Measurements from ENCODE around the gene PSMC5.
"Not testable (repeated sequence)": the region's sequence is repeated elsewhere in the genome, so short reads cannot be mapped to it uniquely, and the experiment has no call there.

The PSMC5 gene

GRCh38 chr17:63827002-63827800 is at the start of gene PSMC5, which contains the start of gene FTSJ3:
TSS of gene PSMC5 (plus strand) at chr17:63827431. CDS start at chr17:63827491, 60 bp downstream.
TSS of gene FTSJ3 (minus strand) at chr17:63827663. CDS start at chr17:63826902, 761 bp downstream.
- FAIRE-seq (no peak), DNase-seq (ENCODE audit: insufficient read length, low spot score) (peak; percentile 95)
- TF ChIP-seq POLR2A (IDR thresholded peaks at IDR 0.05; ENCODE audit: low read depth, low read length): peak; percentile 93

DNA sequence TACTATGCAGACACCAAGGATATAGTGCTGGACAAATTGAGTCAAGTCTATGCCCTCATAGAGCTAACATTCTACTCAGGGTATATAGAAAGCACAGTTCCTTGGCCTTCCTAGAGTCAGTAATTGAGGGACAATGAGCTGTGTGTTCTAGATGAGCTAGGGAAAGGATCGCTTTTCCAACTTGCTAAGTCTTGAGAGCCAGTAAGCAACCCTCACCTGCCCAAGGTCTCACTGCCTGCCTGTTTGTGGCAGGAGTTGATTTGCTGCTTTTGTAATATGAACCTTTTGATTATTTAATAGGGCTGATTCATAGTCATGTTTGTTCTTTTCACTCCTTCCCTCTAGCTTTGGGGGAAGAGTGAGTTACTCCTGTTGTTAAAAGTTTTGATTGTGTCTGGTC is 46.7 kb upstream of the PSMC5 start:
- no peak for FAIRE-seq
- DNase-seq (ENCODE audit: insufficient read length, low spot score): no peak

DNA sequence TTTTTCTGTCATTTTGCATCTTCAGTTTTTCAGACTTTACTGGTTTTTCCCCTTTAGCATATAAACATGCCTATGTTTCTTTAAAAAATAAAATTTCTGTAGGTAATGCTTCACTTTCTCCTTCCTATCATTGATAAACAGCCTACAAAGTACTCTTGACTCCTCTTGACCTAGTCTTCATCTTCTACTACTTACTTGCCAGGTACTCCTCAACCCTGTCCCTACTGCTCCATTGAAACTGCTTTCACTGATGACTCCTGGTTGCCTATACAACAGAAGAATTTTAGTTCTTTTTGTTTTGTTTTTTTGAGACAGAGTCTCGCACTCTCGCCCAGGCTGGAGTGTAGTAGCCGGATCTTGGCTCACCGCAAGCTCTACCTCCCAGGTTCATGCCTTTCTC is 46.3 kb upstream of the PSMC5 start:
- DNase-seq (ENCODE audit: insufficient read length, low spot score) (no peak), FAIRE-seq (no peak)
- TF ChIP-seq POLR2A (IDR thresholded peaks at IDR 0.05; ENCODE audit: low read depth, low read length): no peak

More for the DNA sequence above, 46.7 kb upstream of the PSMC5 start:
- TF ChIP-seq POLR2A (IDR thresholded peaks at IDR 0.05; ENCODE audit: low read depth, low read length): no peak

DNA sequence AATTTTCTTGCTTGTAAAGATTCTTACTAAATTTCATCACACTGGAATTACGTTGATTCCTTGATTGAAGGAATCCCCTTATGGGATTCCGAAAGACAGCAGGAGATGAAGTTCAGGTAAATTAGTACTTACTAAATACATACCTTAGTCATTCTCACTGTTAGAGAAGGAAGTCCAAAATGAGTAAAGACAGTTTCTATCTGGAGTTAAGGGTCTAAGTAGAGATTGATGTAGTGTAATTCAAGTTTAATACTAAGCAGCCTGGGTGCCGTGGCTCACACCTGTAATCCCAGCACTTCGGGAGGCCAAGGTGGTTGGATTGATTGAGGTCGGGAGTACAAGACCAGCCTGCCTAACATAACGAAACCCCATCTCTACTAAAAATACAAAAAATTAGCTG is 43.7 kb upstream of the PSMC5 start:
- FAIRE-seq (no peak), DNase-seq (ENCODE audit: insufficient read length, low spot score) (no peak)

GRCh38 chr17:63785556-63785955 is 41.7 kb upstream of the PSMC5 start:
- DNase-seq (ENCODE audit: insufficient read length, low spot score): peak; percentile 46
- TF ChIP-seq POLR2A (IDR thresholded peaks at IDR 0.05; ENCODE audit: low read depth, low read length): no peak
- peak; percentile 79 for FAIRE-seq

More for the DNA sequence above, 43.7 kb upstream of the PSMC5 start:
- TF ChIP-seq POLR2A (IDR thresholded peaks at IDR 0.05; ENCODE audit: low read depth, low read length): no peak

DNA sequence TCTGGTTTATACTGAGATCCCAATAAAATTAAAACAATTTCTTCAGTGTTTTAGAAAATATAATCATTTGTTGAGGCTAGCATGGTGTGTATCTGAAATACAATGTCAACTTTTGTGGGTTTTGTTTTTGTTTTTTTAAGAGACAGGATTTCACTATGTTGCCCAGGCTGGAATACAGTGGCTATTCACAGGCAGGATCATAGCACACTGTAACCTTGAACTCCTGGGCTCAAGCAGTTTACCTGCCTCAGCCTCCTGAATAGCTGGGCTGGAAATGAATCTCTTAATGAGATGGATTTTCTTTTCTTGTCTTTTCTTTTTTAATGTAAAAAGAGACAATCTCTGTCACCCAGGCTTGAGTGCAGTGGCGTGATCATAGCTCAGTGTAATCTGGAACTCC is 41.1 kb upstream of the PSMC5 start:
- no peak for DNase-seq (ENCODE audit: insufficient read length, low spot score)
- no peak for TF ChIP-seq POLR2A (IDR thresholded peaks at IDR 0.05; ENCODE audit: low read depth, low read length)
- no peak for FAIRE-seq

GRCh38 chr17:63786971-63787711 is 40.1 kb upstream of the PSMC5 start:
- no peak for FAIRE-seq
- TF ChIP-seq POLR2A (IDR thresholded peaks at IDR 0.05; ENCODE audit: low read depth, low read length): no peak
- no peak for DNase-seq (ENCODE audit: insufficient read length, low spot score)

GRCh38 chr17:63790057-63790456 is 37.2 kb upstream of the PSMC5 start:
- no peak for TF ChIP-seq POLR2A (IDR thresholded peaks at IDR 0.05; ENCODE audit: low read depth, low read length)
- no peak for FAIRE-seq
- DNase-seq (ENCODE audit: insufficient read length, low spot score): no peak

DNA sequence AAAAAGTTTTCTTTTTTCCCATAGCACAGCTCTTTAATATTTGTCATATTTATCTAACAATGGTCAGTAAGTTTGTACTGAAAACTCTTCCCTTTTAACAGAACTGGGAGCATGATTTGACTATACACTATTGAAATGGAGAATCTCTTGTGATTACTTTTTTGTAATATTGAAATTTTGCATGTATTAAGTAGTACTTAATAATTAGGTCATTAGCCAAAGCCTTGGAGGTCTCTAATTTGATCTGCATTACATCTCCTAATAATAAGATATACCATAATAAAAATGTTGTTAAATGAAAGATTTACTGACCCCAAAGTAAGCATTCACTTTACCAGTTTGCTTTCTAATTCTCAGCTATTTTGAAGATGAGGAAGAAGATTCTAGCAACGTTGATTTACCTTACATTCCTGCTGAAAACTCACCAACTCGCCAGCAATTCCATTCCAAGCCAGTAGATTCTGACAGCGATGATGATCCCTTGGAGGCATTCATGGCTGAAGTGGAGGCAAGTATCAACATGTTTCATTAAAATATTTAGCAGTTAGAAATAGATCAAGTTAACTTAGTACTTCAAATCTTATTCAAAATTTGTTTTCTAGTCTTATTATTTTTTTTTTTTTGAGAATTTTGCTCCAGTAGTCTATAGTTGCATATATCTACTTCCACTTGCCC is 35.0 kb upstream of the PSMC5 start:
- DNase-seq (ENCODE audit: insufficient read length, low spot score) (no peak), FAIRE-seq (no peak)
- no peak for TF ChIP-seq POLR2A (IDR thresholded peaks at IDR 0.05; ENCODE audit: low read depth, low read length)

- FAIRE-seq; DNase-seq (ENCODE audit: insufficient read length, low spot score): not testable (repeated sequence)
Measured at GRCh38 chr17:63796375-63796774, 30.9 kb upstream of the PSMC5 start.

GRCh38 chr17:63798572-63799106 is 28.6 kb upstream of the PSMC5 start:
- FAIRE-seq: no peak
- TF ChIP-seq POLR2A (IDR thresholded peaks at IDR 0.05; ENCODE audit: low read depth, low read length): no peak
- no peak for DNase-seq (ENCODE audit: insufficient read length, low spot score)

GRCh38 chr17:63800783-63801182 is 26.4 kb upstream of the PSMC5 start:
- FAIRE-seq: no peak
- TF ChIP-seq POLR2A (IDR thresholded peaks at IDR 0.05; ENCODE audit: low read depth, low read length): no peak
- DNase-seq (ENCODE audit: insufficient read length, low spot score): no peak

- no peak for TF ChIP-seq POLR2A (IDR thresholded peaks at IDR 0.05; ENCODE audit: low read depth, low read length)
- FAIRE-seq (no peak), DNase-seq (ENCODE audit: insufficient read length, low spot score) (no peak)
Measured at GRCh38 chr17:63804328-63804727, 22.9 kb upstream of the PSMC5 start.

DNA sequence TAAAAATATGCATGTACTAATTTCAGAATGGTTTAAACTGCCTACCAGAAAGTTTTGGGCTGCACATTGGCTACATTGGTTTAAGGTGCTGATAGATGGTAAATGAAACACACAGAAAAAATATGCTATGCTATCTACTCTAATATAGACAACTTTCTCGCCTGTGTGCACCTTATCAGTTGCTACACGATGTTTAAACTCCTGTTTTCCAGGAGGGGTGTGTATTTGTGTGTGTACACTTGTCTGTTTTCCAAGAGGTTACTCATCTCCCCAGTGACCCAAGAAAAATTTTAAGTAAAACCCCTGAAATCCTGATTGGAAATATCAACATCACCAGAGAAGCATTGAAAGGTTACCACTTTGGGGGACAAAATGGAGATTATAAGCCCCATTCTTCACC is 21.6 kb upstream of the PSMC5 start:
- no peak for TF ChIP-seq POLR2A (IDR thresholded peaks at IDR 0.05; ENCODE audit: low read depth, low read length)
- FAIRE-seq (no peak), DNase-seq (ENCODE audit: insufficient read length, low spot score) (no peak)
